IMR-90 (cell line): ENCODE results near the gene KAT6B. TPM values are rescaled to one million over a fixed set of nuclear protein-coding genes. Genes with fewer than 3 reads are reported as not detected.

Experiments
- ATAC-seq: fragments of 200-7000 bp; cut with Tn5 transposase; 2 replicates; pipeline ENCODE4 v1.9.1; 2020; ENCODE audit warnings: low read depth, mild to moderate bottlenecking, moderate library complexity
- BruUV-seq: library from RNA; stranded (reverse); fragments of 400-500 nt; replicated peaks from 2 replicates; lab custom pipeline; 2021; lab: Mats Ljungman, UMichigan
- CTCF ChIA-PET: fragments of 300-600 bp; formaldehyde crosslinking; extraction: SDS; loops from one replicate; lab custom pipeline; 2021; ENCODE audit warnings: antibody characterized with exemption; lab: Yijun Ruan, JAX
- POLR2A ChIA-PET: fragments of 300-600 bp; sonication (Branson Sonifier 250); formaldehyde crosslinking; loops from one replicate; lab custom pipeline; 2022; ENCODE audit warnings: antibody characterized with exemption; ENCODE audit not compliant: unreplicated experiment; lab: Charles Lee
- DNase-seq: peaks from one replicate; pipeline ENCODE4 v3.0.0; 2013
- H2AFZ ChIP-seq: replicated peaks from 2 replicates; pipeline ENCODE3; 2013; ENCODE audit warnings: low read length, mild to moderate bottlenecking; ENCODE audit not compliant: poor library complexity
- H2AK5ac ChIP-seq: 2 replicates; pipeline ENCODE4 v1.6.1; 2013; ENCODE audit warnings: low read depth, low read length, inconsistent platforms
- H2AK9ac ChIP-seq: replicated peaks from 2 replicates; pipeline ENCODE3; 2013; ENCODE audit warnings: mild to moderate bottlenecking, low read depth, low read length, moderate library complexity; ENCODE audit not compliant: poor library complexity
- H2BK120ac ChIP-seq: 2 replicates; pipeline ENCODE4 v1.6.1; 2013; ENCODE audit warnings: low read depth, low read length, inconsistent platforms
- H2BK15ac ChIP-seq: 3 replicates; pipeline ENCODE4 v1.6.1; 2013; ENCODE audit warnings: low read depth, low read length, inconsistent platforms
- H2BK20ac ChIP-seq: 2 replicates; pipeline ENCODE4 v1.6.1; 2013; ENCODE audit warnings: low read depth, mild to moderate bottlenecking, inconsistent platforms, low read length, moderate library complexity
- H2BK5ac ChIP-seq: 2 replicates; pipeline ENCODE4 v1.6.1; 2013; ENCODE audit warnings: mild to moderate bottlenecking, low read depth, low read length, inconsistent platforms; ENCODE audit not compliant: poor library complexity, severe bottlenecking
- H3K14ac ChIP-seq: replicated peaks from 2 replicates; pipeline ENCODE4 v1.6.1; 2013; ENCODE audit warnings: low read depth, low read length, inconsistent platforms
- H3K18ac ChIP-seq: 2 replicates; pipeline ENCODE4 v1.6.1; 2013; ENCODE audit warnings: low read depth, low read length, control low read depth
- H3K23ac ChIP-seq: 2 replicates; pipeline ENCODE4 v1.6.1; 2013; ENCODE audit warnings: low read depth, low read length, inconsistent platforms
- H3K27ac ChIP-seq: 2 replicates; pipeline ENCODE4 v1.5.1; 2013; ENCODE audit warnings: mild to moderate bottlenecking, control low read depth, low read length; ENCODE audit not compliant: insufficient read depth
- H3K27me3 ChIP-seq: 2 replicates; pipeline ENCODE4 v1.6.1; 2013; ENCODE audit warnings: low read length; ENCODE audit not compliant: control insufficient read depth, insufficient read depth
- H3K36me3 ChIP-seq: 2 replicates; pipeline ENCODE4 v1.6.1; 2013; ENCODE audit warnings: low read length, mixed read lengths; ENCODE audit not compliant: control insufficient read depth, insufficient read depth
- H3K4ac ChIP-seq: 2 replicates; pipeline ENCODE4 v1.6.1; 2013; ENCODE audit warnings: low read depth, low read length, inconsistent platforms
- H3K4me1 ChIP-seq: 2 replicates; pipeline ENCODE4 v1.6.1; 2013; ENCODE audit warnings: low read length, mixed read lengths; ENCODE audit not compliant: control insufficient read depth, insufficient read depth
- H3K4me2 ChIP-seq: 2 replicates; pipeline ENCODE4 v1.6.1; 2013; ENCODE audit warnings: low read depth, mild to moderate bottlenecking, control low read depth, low read length, moderate library complexity
- H3K4me3 ChIP-seq: 2 replicates; pipeline ENCODE4 v1.5.1; 2013; ENCODE audit warnings: low read depth, mild to moderate bottlenecking, control low read depth, low read length, moderate library complexity; ENCODE audit not compliant: insufficient read depth
- H3K56ac ChIP-seq: 2 replicates; pipeline ENCODE4 v1.6.1; 2013; ENCODE audit warnings: low read length, inconsistent platforms; ENCODE audit not compliant: insufficient read depth; ENCODE audit errors: extremely low read depth
- H3K79me1 ChIP-seq, 2 experiments: 2 replicates each; pipeline ENCODE4 v1.6.1; 2013; ENCODE audit warnings: low read length in 2 of 2, inconsistent platforms in 1 of 2, low read depth in 1 of 2
- H3K9ac ChIP-seq: 2 replicates; pipeline ENCODE4 v1.6.1; 2013; ENCODE audit warnings: low read depth, low read length, control low read depth
- H3K9me1 ChIP-seq: 2 replicates; pipeline ENCODE4 v1.6.1; 2013; ENCODE audit warnings: low read length, inconsistent platforms; ENCODE audit not compliant: insufficient read depth
- H3K9me3 ChIP-seq: 2 replicates; pipeline ENCODE4 v1.6.1; 2013; ENCODE audit warnings: low read length; ENCODE audit not compliant: control insufficient read depth, insufficient read depth
- H4K20me1 ChIP-seq: 2 replicates; pipeline ENCODE4 v1.6.1; 2013; ENCODE audit warnings: low read length, inconsistent platforms; ENCODE audit not compliant: insufficient read depth
- H4K5ac ChIP-seq: 2 replicates; pipeline ENCODE4 v1.6.1; 2013; ENCODE audit warnings: mild to moderate bottlenecking, low read depth, low read length, control low read depth
- H4K8ac ChIP-seq, 2 experiments: 2 replicates each; pipeline ENCODE4 v1.6.1; 2013; ENCODE audit warnings: low read depth in 2 of 2, low read length in 2 of 2, control low read depth in 1 of 2, inconsistent platforms in 1 of 2
- H4K91ac ChIP-seq: 2 replicates; pipeline ENCODE4 v1.6.1; 2013; ENCODE audit warnings: low read depth, low read length, inconsistent platforms; ENCODE audit not compliant: insufficient read depth
- BHLHE40 ChIP-seq: fragments of 150-350 bp; IDR thresholded peaks from 2 replicates; pipeline ENCODE4 v1.6.1; 2016; ENCODE audit warnings: mild to moderate bottlenecking, low read depth, low read length
- CEBPB ChIP-seq: IDR thresholded peaks from 2 replicates; pipeline ENCODE4 v1.6.1; 2012; ENCODE audit warnings: low read depth, low read length, improper control_type of control experiment
- CHD1 ChIP-seq: IDR thresholded peaks from 2 replicates; pipeline ENCODE4 v1.6.1; 2012; ENCODE audit warnings: low read depth, low read length, improper control_type of control experiment
- ELK1 ChIP-seq: fragments of 150-350 bp; IDR thresholded peaks from 2 replicates; pipeline ENCODE4 v1.6.1; 2016; ENCODE audit warnings: low read depth, mild to moderate bottlenecking, low read length, moderate library complexity, borderline replicate concordance
- FOS ChIP-seq: fragments of 150-350 bp; IDR thresholded peaks from 2 replicates; pipeline ENCODE4 v1.6.1; 2016; ENCODE audit warnings: low read depth, low read length
- MAFK ChIP-seq: IDR thresholded peaks from 2 replicates; pipeline ENCODE4 v1.6.1; 2012; ENCODE audit warnings: low read depth, low read length, improper control_type of control experiment
- MAZ ChIP-seq: IDR thresholded peaks from 2 replicates; pipeline ENCODE4 v1.6.1; 2012; ENCODE audit warnings: low read depth, mild to moderate bottlenecking, low read length, improper control_type of control experiment, moderate library complexity, borderline replicate concordance
- MXI1 ChIP-seq: IDR thresholded peaks from 2 replicates; pipeline ENCODE4 v1.6.1; 2012; ENCODE audit warnings: low read depth, mild to moderate bottlenecking, low read length, moderate library complexity, borderline replicate concordance
- NFE2L2 ChIP-seq: fragments of 150-350 bp; IDR thresholded peaks from 2 replicates; pipeline ENCODE4 v1.6.1; 2016; ENCODE audit warnings: low read depth, mild to moderate bottlenecking, low read length
- POLR2A ChIP-seq: IDR thresholded peaks from 2 replicates; pipeline ENCODE4 v1.6.1; 2012; ENCODE audit warnings: mild to moderate bottlenecking, low read depth, low read length
- RAD21 ChIP-seq: IDR thresholded peaks from 2 replicates; pipeline ENCODE4 v1.6.1; 2012; ENCODE audit warnings: low read length, improper control_type of control experiment
- RCOR1 ChIP-seq: IDR thresholded peaks from 2 replicates; pipeline ENCODE4 v1.6.1; 2012; ENCODE audit warnings: mild to moderate bottlenecking, low read length, improper control_type of control experiment; ENCODE audit not compliant: insufficient replicate concordance
- RFX5 ChIP-seq: IDR thresholded peaks from 2 replicates; pipeline ENCODE4 v1.8.0; 2012; ENCODE audit warnings: low read depth, mild to moderate bottlenecking, low read length, moderate library complexity
- SMC3 ChIP-seq: fragments of 150-350 bp; IDR thresholded peaks from 2 replicates; pipeline ENCODE4 v1.6.1; 2016; ENCODE audit warnings: low read depth, mild to moderate bottlenecking, antibody characterized with exemption, low read length, moderate library complexity
- WGBS, 2 experiments: methylation state at CpG; one replicate each; pipeline versions ENCODE4 v1.1.5 to v1.1.7; 2013; ENCODE audit warnings: missing lambda C conversion rate in 2 of 2; ENCODE audit not compliant: insufficient read length in 1 of 2; ENCODE audit errors: extremely low coverage in 2 of 2; 5-methylcytosine and 5-hydroxymethylcytosine counted together
- dilution Hi-C: fragments of 300-500 bp; cut with HindIII; formaldehyde crosslinking; loops from one replicate; pipeline ENCODE4 v1.14.3; 2018; ENCODE audit warnings: low sequenced_read_pairs; ENCODE audit not compliant: unreplicated experiment
- in situ Hi-C: fragments of 300-500 bp; cut with MboI; formaldehyde crosslinking; loops from 3 replicates; pipeline ENCODE4 v1.14.3; 2019; ENCODE audit warnings: low sequenced_read_pairs, inconsistent platforms, mixed read lengths
- intact Hi-C: fragments of 100-400 bp; cut with micrococcal nuclease; formaldehyde crosslinking; loops from 2 replicates; pipeline ENCODE4 v1.10.0; 2022
- polyA plus RNA-seq, 3 experiments: library from polyadenylated mRNA; depleted of rRNA; stranded (reverse); fragments of >200 nt; gene quantifications; 2 replicates each; pipeline ENCODE4 v1.2.3, GENCODE V29; 2012; ENCODE audit warnings: low replicate concordance in 1 of 3
- total RNA-seq: library from RNA; depleted of rRNA; stranded (reverse); fragments of >200 nt; gene quantifications from 2 replicates; pipeline ENCODE4 v1.2.3, GENCODE V29; 2012
- TF ChIP-seq, protein P1 (sequence below): conservative IDR thresholded peaks from 2 replicates; pipeline ENCODE4 v1.5.1; 2012; ENCODE audit warnings: mild to moderate bottlenecking, low read depth, low read length, improper control_type of control experiment
- TF ChIP-seq, protein P2 (sequence below): fragments of 150-350 bp; IDR thresholded peaks from 2 replicates; pipeline ENCODE4 v1.6.1; 2017; ENCODE audit warnings: mild to moderate bottlenecking, antibody characterized with exemption, low read length, low read depth

Gene KAT6B
- total and polyA plus RNA-seq, 2 of the 4 experiments (the other 2 are of a cell fraction): 8.8 to 28.1 TPM

- no TSS peak for BruUV-seq
- Histone ChIP-seq H3K23ac (peak overlapping the region; percentile 31; the same call in 1 of the 2 replicates), H3K27me3 (no peaks in the 10 kb centered on the region), H2BK120ac (peak overlapping the region; percentile 31; the same call in 1 of the 2 replicates), H3K79me1 (peaks cover 33 to 64% of the 10 kb centered on the region in 2 experiments), H4K5ac (peak overlapping the region; percentile 59), H3K4me1 (peaks cover 16% of the 10 kb centered on the region), H2BK20ac (peak overlapping the region; percentile 39; the same call in 1 of the 2 replicates), H3K4me2 (no peak overlapping the region), H3K9me3 (no peaks in the 10 kb centered on the region), H3K56ac (no peak overlapping the region), H2BK15ac (peak overlapping the region; percentile 12; the same call in 1 of the 3 replicates), H3K36me3 (no peaks in the 10 kb centered on the region), H4K8ac (peak overlapping the region; percentile 4 to 8; a peak in 1 of 4 replicates), H3K27ac (peak overlapping the region; percentile 68; the same call in 1 of the 2 replicates), H3K18ac (peak overlapping the region; percentile 26), H2BK5ac (no peak overlapping the region), H3K4me3 (no peak overlapping the region), H3K9ac (no peak overlapping the region), H3K4ac (peak overlapping the region; percentile 49; the same call in 1 of the 2 replicates), H3K9me1 (peaks cover 21% of the 10 kb centered on the region), H2AK5ac (peak overlapping the region; percentile 27), H2AFZ (no peak overlapping the region), H4K91ac (peak overlapping the region; percentile 51), H3K14ac (peak overlapping the region; percentile 62; the same call in 1 of the 2 replicates), H2AK9ac (peak overlapping the region; percentile 15), H4K20me1 (no peaks in the 10 kb centered on the region)
- no peak for DNase-seq
- 100% methylated on average over 1 of the region's 3 CpGs; no CpG with 5 or more reads in 1 of the 2 experiments for WGBS, 2 experiments
- no peak for ATAC-seq
- ChIA-PET CTCF (no interaction called here), POLR2A (no interaction called here)
- in situ Hi-C loops (no loop called here), intact Hi-C loops (no loop called here), dilution Hi-C loops (no loop called here)
- TF ChIP-seq MXI1 (no peak), SMC3 (no peak), BHLHE40 (no peak), CEBPB (no peak), RFX5 (no peak), RCOR1 (no peak), ELK1 (no peak), RAD21 (no peak), FOS (no peak), MAFK (no peak), CHD1 (no peak), MAZ (no peak), POLR2A (no peak), NFE2L2 (no peak)
- TF ChIP-seq, protein P1, sequence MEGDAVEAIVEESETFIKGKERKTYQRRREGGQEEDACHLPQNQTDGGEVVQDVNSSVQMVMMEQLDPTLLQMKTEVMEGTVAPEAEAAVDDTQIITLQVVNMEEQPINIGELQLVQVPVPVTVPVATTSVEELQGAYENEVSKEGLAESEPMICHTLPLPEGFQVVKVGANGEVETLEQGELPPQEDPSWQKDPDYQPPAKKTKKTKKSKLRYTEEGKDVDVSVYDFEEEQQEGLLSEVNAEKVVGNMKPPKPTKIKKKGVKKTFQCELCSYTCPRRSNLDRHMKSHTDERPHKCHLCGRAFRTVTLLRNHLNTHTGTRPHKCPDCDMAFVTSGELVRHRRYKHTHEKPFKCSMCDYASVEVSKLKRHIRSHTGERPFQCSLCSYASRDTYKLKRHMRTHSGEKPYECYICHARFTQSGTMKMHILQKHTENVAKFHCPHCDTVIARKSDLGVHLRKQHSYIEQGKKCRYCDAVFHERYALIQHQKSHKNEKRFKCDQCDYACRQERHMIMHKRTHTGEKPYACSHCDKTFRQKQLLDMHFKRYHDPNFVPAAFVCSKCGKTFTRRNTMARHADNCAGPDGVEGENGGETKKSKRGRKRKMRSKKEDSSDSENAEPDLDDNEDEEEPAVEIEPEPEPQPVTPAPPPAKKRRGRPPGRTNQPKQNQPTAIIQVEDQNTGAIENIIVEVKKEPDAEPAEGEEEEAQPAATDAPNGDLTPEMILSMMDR: no peak
- TF ChIP-seq, protein P2, sequence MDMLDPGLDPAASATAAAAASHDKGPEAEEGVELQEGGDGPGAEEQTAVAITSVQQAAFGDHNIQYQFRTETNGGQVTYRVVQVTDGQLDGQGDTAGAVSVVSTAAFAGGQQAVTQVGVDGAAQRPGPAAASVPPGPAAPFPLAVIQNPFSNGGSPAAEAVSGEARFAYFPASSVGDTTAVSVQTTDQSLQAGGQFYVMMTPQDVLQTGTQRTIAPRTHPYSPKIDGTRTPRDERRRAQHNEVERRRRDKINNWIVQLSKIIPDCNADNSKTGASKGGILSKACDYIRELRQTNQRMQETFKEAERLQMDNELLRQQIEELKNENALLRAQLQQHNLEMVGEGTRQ: no peak
These were observed 104.6 kb downstream of the KAT6B start for GRCh38 chr10:74930965-74931364.
